Sigmoid colon (tissue), 7 donors: ENCODE measurements around the gene FGD5. TPM values are rescaled to one million over a fixed set of nuclear protein-coding genes. Genes with fewer than 3 reads are reported as not detected.
A peak's percentile ranks its signal among the peaks of the same experiment; 100 is the strongest.

Source experiments
- DNase-seq: peaks from one replicate; pipeline ENCODE4 v3.0.0-alpha.2; 2019
- H3K27ac ChIP-seq, 4 donors: fragments of 200-600 bp; sonication (generic); one replicate each; pipeline ENCODE4 v1.5.1; 2016 to 2019; ENCODE audit warnings: mild to moderate bottlenecking in 1 of 4
- H3K27me3 ChIP-seq, 3 donors: fragments of 200-600 bp; sonication (generic); one replicate each; pipeline ENCODE4 v1.5.1; 2019; ENCODE audit warnings: mild to moderate bottlenecking in 1 of 3
- H3K36me3 ChIP-seq, 4 donors: fragments of 200-600 bp; sonication (generic); one replicate each; pipeline ENCODE4 v1.5.1; 2016 to 2019
- H3K4me1 ChIP-seq, 4 donors: fragments of 200-600 bp; sonication (generic); one replicate each; pipeline ENCODE4 v1.5.1; 2017 to 2019
- H3K4me3 ChIP-seq, 4 donors: fragments of 200-600 bp; sonication (generic); one replicate each; pipeline ENCODE4 v1.5.1; 2017 to 2019; ENCODE audit warnings: mild to moderate bottlenecking in 2 of 4, moderate library complexity in 1 of 4
- H3K9me3 ChIP-seq, 4 donors: fragments of 200-600 bp in 3 of 4; sonication (generic) in 3 of 4; one replicate each; pipeline versions ENCODE4 v1.5.1 to v1.6.1; 2013 to 2019
- CTCF ChIP-seq, 4 experiments: fragments of 450-650 bp in 3 of 4; fragments of 200-600 bp in 1 of 4; IDR thresholded peaks; one replicate each; pipeline ENCODE4 v1.5.1; 2016 to 2019; ENCODE audit warnings: antibody characterized with exemption in 4 of 4, mild to moderate bottlenecking in 3 of 4, moderate library complexity in 2 of 4
- EP300 ChIP-seq, 4 donors: sonication (generic); formaldehyde crosslinking; IDR thresholded peaks; one replicate each; pipeline ENCODE4 v1.6.1; 2017; ENCODE audit warnings: antibody characterized with exemption in 4 of 4
- POLR2A ChIP-seq, 2 donors: fragments of 450-650 bp; IDR thresholded peaks; one replicate each; pipeline ENCODE4 v1.6.1; 2016; ENCODE audit warnings: antibody characterized with exemption in 2 of 2, mild to moderate bottlenecking in 2 of 2, moderate library complexity in 2 of 2
- POLR2AphosphoS5 ChIP-seq, 4 donors: sonication (generic); formaldehyde crosslinking; IDR thresholded peaks; one replicate each; pipeline ENCODE4 v1.6.1; 2017; ENCODE audit warnings: antibody characterized with exemption in 4 of 4
- WGBS, 2 donors: extraction: QIAGEN DNeasy Blood & Tissue Kit; methylation state at CpG; one replicate each; pipeline ENCODE4 v1.1.7; 2013; 5-methylcytosine and 5-hydroxymethylcytosine counted together
- intact Hi-C: fragments of 100-400 bp; cut with DNase I; formaldehyde crosslinking; loops from one replicate; pipeline ENCODE4 v1.15.1; 2023
- polyA plus RNA-seq, 3 donors: library from polyadenylated mRNA; stranded (reverse); fragments of 200-250 nt; gene quantifications; one replicate each; pipeline ENCODE4 v1.2.3, GENCODE V29; 2013
- total RNA-seq, 4 donors: library from RNA; depleted of rRNA; stranded (reverse); fragments of >200 nt; gene quantifications; one replicate each; pipeline ENCODE4 v1.1.0, GENCODE V29; 2016
- donor health status: healthy with polysubstance abuse.
- donor health status: Bipolar disorder and iron deficiency.
- donor health status: healthy.

FGD5 gene
- total and polyA plus RNA-seq, 7 donors: 2.1 to 18.6 (median 6.4) TPM

- intact Hi-C loops: loop anchor here (1.0 to 10.0 kb wide), 5 partner anchors 117 to 823 kb away; partner anchors contain the start of genes CCDC174, CHCHD4, LSM3 and MRPS25
- 1% methylated on average over 79 of the region's 79 CpGs for WGBS, 2 donors
- DNase-seq: peak; percentile 98
These were observed 129.3 kb downstream of the FGD5 start for GRCh38 chr3:14947886-14948608.

GRCh38 chr3:14948609-14949038 lies 129.9 kb downstream of the FGD5 start:
- no peak for TF ChIP-seq EP300 (IDR thresholded peaks at IDR 0.05)
- TF ChIP-seq POLR2AphosphoS5 (IDR thresholded peaks at IDR 0.05): peak; percentile 9 to 74 (median 58)
- no peak for TF ChIP-seq CTCF (IDR thresholded peaks at IDR 0.05)
- TF ChIP-seq POLR2A (IDR thresholded peaks at IDR 0.05): peak; percentile 21 to 36
- Histone ChIP-seq H3K4me1 (peaks cover 0 to 49% (median 37%) of the 10 kb centered on the region in 4 donors), H3K27ac (peak overlapping the region; percentile 92 to 100 (median 96)), H3K4me3 (peak overlapping the region; percentile 52 to 99 (median 88)), H3K27me3 (no peaks in the 10 kb centered on the region), H3K36me3 (peaks cover 0 to 20% (median 13%) of the 10 kb centered on the region in 4 donors), H3K9me3 (no peaks in the 10 kb centered on the region)
- intact Hi-C loops: loop anchor here (1.0 to 10.0 kb wide), 5 partner anchors 116 to 824 kb away; partner anchors contain the start of genes CCDC174, CHCHD4, LSM3 and MRPS25
- DNase-seq: no peak
- 1 to 4% methylated on average over 26 of the region's 26 CpGs for WGBS, 2 donors

More at GRCh38 chr3:14947886-14948608, 129.3 kb downstream of the FGD5 start:
- Histone ChIP-seq H3K27me3 (no peaks in the 10 kb centered on the region), H3K36me3 (peaks cover 0 to 26% (median 16%) of the 10 kb centered on the region in 4 donors), H3K9me3 (no peaks in the 10 kb centered on the region), H3K27ac (peak overlapping the region; percentile 92 to 100 (median 96)), H3K4me3 (peak overlapping the region; percentile 52 to 99 (median 88)), H3K4me1 (peaks cover 0 to 53% (median 39%) of the 10 kb centered on the region in 4 donors)
- TF ChIP-seq CTCF (IDR thresholded peaks at IDR 0.05): no peak
- peak; percentile 36 to 67 (median 62) for TF ChIP-seq POLR2AphosphoS5 (IDR thresholded peaks at IDR 0.05)

- peak overlapping the region; percentile 52 to 99 (median 88) for H3K4me3 ChIP-seq
- H3K27me3 ChIP-seq: no peaks in the 10 kb centered on the region
- WGBS, 2 donors: 50 to 55% methylated on average over 5 of the region's 5 CpGs
- TF ChIP-seq CTCF (IDR thresholded peaks at IDR 0.05) (no peak), EP300 (IDR thresholded peaks at IDR 0.05) (no peak), POLR2A (IDR thresholded peaks at IDR 0.05) (no peak), POLR2AphosphoS5 (IDR thresholded peaks at IDR 0.05) (no peak)
- H3K4me1 ChIP-seq: peaks cover 0 to 44% (median 37%) of the 10 kb centered on the region in 4 donors
- no peaks in the 10 kb centered on the region for H3K9me3 ChIP-seq
- peak overlapping the region; percentile 92 to 100 (median 96) for H3K27ac ChIP-seq
- no peak for DNase-seq
- intact Hi-C loops: loop anchor here (2.0 to 10.0 kb wide), 4 partner anchors 116 to 824 kb away; partner anchors contain the start of genes CCDC174, CHCHD4, LSM3 and MRPS25
- peaks cover 0 to 15% (median 10%) of the 10 kb centered on the region in 4 donors for H3K36me3 ChIP-seq
These were observed 130.4 kb downstream of the FGD5 start for GRCh38 chr3:14949126-14949525.

- TF ChIP-seq EP300 (IDR thresholded peaks at IDR 0.05): no peak
- Histone ChIP-seq H3K27me3 (no peaks in the 10 kb centered on the region), H3K27ac (peak overlapping the region in 1 of 4 donors; percentile 97), H3K4me3 (no peak overlapping the region), H3K9me3 (no peaks in the 10 kb centered on the region), H3K4me1 (peaks cover 0 to 37% (median 34%) of the 10 kb centered on the region in 4 donors), H3K36me3 (peaks cover 0 to 4% (median 2%) of the 10 kb centered on the region in 4 donors)
- DNase-seq: no peak
- WGBS, 2 donors: 84 to 93% methylated on average over 2 of the region's 2 CpGs
- intact Hi-C loops: no loop called here
These were observed 131.5 kb downstream of the FGD5 start for GRCh38 chr3:14950274-14950673.

- H3K36me3 ChIP-seq: no peaks in the 10 kb centered on the region
- no peaks in the 10 kb centered on the region for H3K27me3 ChIP-seq
- intact Hi-C loops: no loop called here
- no peak overlapping the region for H3K4me3 ChIP-seq
- H3K9me3 ChIP-seq: no peaks in the 10 kb centered on the region
- H3K27ac ChIP-seq: no peak overlapping the region
- WGBS, 2 donors: 95 to 98% methylated on average over 1 of the region's 1 CpG
- DNase-seq: no peak
- H3K4me1 ChIP-seq: peaks cover 0 to 48% (median 21%) of the 10 kb centered on the region in 4 donors
- TF ChIP-seq POLR2A (IDR thresholded peaks at IDR 0.05): no peak
- no peak for TF ChIP-seq EP300 (IDR thresholded peaks at IDR 0.05)
- no peak for TF ChIP-seq POLR2AphosphoS5 (IDR thresholded peaks at IDR 0.05)
- TF ChIP-seq CTCF (IDR thresholded peaks at IDR 0.05): no peak
These were observed 138.4 kb downstream of the FGD5 start for GRCh38 chr3:14957153-14957552.
